GM23338 (cell line): Measurements from ENCODE around the gene GPC6.

Experiments
- POLR2AphosphoS5 ChIP-seq: IDR thresholded peaks from 2 replicates; pipeline ENCODE4 v1.6.1; 2016; ENCODE audit warnings: antibody characterized with exemption, low read depth
- TF ChIP-seq, protein P1 (sequence below), 2 experiments: fragments of 200-600 bp in 1 of 2; sonication (generic) in 1 of 2; conservative IDR thresholded peaks; 2 replicates each; pipeline versions ENCODE4 v1.5.1 to v1.6.1; 2016 to 2017; ENCODE audit warnings: antibody characterized with exemption in 2 of 2, low read depth in 2 of 2, mild to moderate bottlenecking in 2 of 2, moderate library complexity in 1 of 2

DNA sequence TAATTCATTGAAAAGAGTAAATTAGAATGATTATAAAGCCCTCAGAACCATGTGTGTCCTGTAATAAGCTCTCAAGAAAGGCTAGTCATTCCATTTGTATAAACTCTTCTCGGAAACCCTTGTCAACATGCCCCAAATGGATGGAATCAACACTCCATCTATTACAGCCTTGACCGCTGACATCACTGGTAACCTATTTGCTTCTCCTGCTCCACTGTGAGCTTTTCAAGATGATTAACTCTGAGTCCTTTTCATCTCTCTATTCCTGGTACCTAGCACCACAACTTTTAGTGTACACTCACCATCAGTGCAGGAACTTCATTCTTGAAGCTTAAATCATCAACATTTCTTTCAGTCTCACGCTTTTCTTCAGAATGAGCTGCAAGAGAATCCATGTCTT, 640.9 kb downstream of the GPC6 start:
- TF ChIP-seq, protein P1, sequence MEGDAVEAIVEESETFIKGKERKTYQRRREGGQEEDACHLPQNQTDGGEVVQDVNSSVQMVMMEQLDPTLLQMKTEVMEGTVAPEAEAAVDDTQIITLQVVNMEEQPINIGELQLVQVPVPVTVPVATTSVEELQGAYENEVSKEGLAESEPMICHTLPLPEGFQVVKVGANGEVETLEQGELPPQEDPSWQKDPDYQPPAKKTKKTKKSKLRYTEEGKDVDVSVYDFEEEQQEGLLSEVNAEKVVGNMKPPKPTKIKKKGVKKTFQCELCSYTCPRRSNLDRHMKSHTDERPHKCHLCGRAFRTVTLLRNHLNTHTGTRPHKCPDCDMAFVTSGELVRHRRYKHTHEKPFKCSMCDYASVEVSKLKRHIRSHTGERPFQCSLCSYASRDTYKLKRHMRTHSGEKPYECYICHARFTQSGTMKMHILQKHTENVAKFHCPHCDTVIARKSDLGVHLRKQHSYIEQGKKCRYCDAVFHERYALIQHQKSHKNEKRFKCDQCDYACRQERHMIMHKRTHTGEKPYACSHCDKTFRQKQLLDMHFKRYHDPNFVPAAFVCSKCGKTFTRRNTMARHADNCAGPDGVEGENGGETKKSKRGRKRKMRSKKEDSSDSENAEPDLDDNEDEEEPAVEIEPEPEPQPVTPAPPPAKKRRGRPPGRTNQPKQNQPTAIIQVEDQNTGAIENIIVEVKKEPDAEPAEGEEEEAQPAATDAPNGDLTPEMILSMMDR (conservative IDR thresholded peaks at IDR 0.05; ENCODE audit: low read depth in 2 of 2): no peak
- no peak for TF ChIP-seq POLR2AphosphoS5
